Naive thymus-derived CD8-positive, alpha-beta T cell (primary cell): ENCODE results near the gene RIPK1. TPM values are rescaled to one million over a fixed set of nuclear protein-coding genes. Genes with fewer than 3 reads are reported as not detected.
"Not testable (repeated sequence)": the region's sequence is repeated elsewhere in the genome, so short reads cannot be mapped to it uniquely, and the experiment has no call there.

Source experiments
- ATAC-seq, 2 donors: fragments of 150-1000 bp; cut with Tn5 transposase in 1 of 2; sonication (Bioruptor Pico), chemical (Tn5 transposase) in 1 of 2; 1 replicate in 1 of 2; 2 replicates in 1 of 2; pipeline ENCODE4 v1.10.0; 2021; ENCODE audit warnings: mild to moderate bottlenecking in 2 of 2, moderate library complexity in 2 of 2
- POLR2A ChIA-PET: fragments of 350-600 bp; sonication (Branson Sonifier 250); formaldehyde crosslinking; loops from one replicate; lab custom pipeline; 2021; ENCODE audit warnings: antibody characterized with exemption; lab: Charles Lee
- DNase-seq, 10 donors: peaks; one replicate each; pipeline versions ENCODE4 v3.0.0 to v3.0.0-alpha.2; 2020 to 2022
- H3K27ac Mint-ChIP-seq, 10 donors: one replicate each; pipeline ENCODE4 v1.8.0; 2020 to 2022; ENCODE audit warnings: mild to moderate bottlenecking in 10 of 10, mixed read lengths in 10 of 10, moderate library complexity in 4 of 10, inconsistent platforms in 1 of 10
- H3K27me3 Mint-ChIP-seq, 5 donors: one replicate each; pipeline ENCODE4 v1.8.0; 2021 to 2022; ENCODE audit warnings: mixed read lengths in 5 of 5
- H3K36me3 Mint-ChIP-seq, 3 donors: one replicate each; pipeline ENCODE4 v1.8.0; 2020 to 2022; ENCODE audit warnings: mixed read lengths in 3 of 3, mild to moderate bottlenecking in 2 of 3, inconsistent platforms in 1 of 3
- H3K4me1 Mint-ChIP-seq, 4 donors: one replicate each; pipeline ENCODE4 v1.8.0; 2021 to 2022; ENCODE audit warnings: mixed read lengths in 4 of 4
- H3K4me3 Mint-ChIP-seq, 10 donors: one replicate each; pipeline ENCODE4 v1.8.0; 2020 to 2022; ENCODE audit warnings: mild to moderate bottlenecking in 10 of 10, mixed read lengths in 10 of 10, moderate library complexity in 6 of 10, inconsistent platforms in 1 of 10
- H3K9me3 Mint-ChIP-seq, 9 donors: one replicate each; pipeline ENCODE4 v1.8.0; 2020 to 2022; ENCODE audit warnings: mixed read lengths in 9 of 9, mild to moderate bottlenecking in 3 of 9, inconsistent platforms in 1 of 9, moderate library complexity in 1 of 9
- polyA plus RNA-seq, 3 donors: library from polyadenylated mRNA; unstranded; fragments of 300-500 nt; fragmentation: Illumina TruSeq; gene quantifications; one replicate each; pipeline ENCODE4 v1.2.3, GENCODE V29; 2021
- total RNA-seq, 8 experiments: library from RNA in 2 of 8; stranded (reverse) in 2 of 8; gene quantifications; one replicate each; pipeline ENCODE4 v1.2.3 and lab custom pipeline; 2021 to 2026

Gene RIPK1
- total and polyA plus RNA-seq, 5 experiments from 2014 or later, result 9.5 to 35.3 (median 17.5) TPM

- H3K4me1 Mint-ChIP-seq, result peaks cover 6 to 24% (median 19%) of the 10 kb centered on the region in 4 donors
- ATAC-seq (no peak), DNase-seq (no peak)
- peaks cover 0 to 9% (median 0%) of the 10 kb centered on the region in 5 donors for H3K27me3 Mint-ChIP-seq
- peak overlapping the region; percentile 63 to 83 (median 78) for H3K4me3 Mint-ChIP-seq
- H3K27ac Mint-ChIP-seq, result peak overlapping the region in 7 of 10 donors; percentile 19 to 90 (median 69)
- POLR2A ChIA-PET, result interaction anchor here (1.2 to 2.2 kb wide), 6 partner anchors 8 to 62 kb away, joined by 3 to 34 read pairs (median 14); partner anchors contain the start of gene NQO2
- no peaks in the 10 kb centered on the region for H3K36me3 Mint-ChIP-seq
- no peaks in the 10 kb centered on the region for H3K9me3 Mint-ChIP-seq
Measured at GRCh38 chr6:3052481-3053230, 15.6 kb upstream of the RIPK1 start.

- peak in 1 of 10 donors; percentile 23 for DNase-seq
- peaks cover 0 to 9% (median 0%) of the 10 kb centered on the region in 5 donors for H3K27me3 Mint-ChIP-seq
- H3K9me3 Mint-ChIP-seq, result no peaks in the 10 kb centered on the region
- peak overlapping the region in 8 of 10 donors; percentile 15 to 86 (median 66) for H3K27ac Mint-ChIP-seq
- H3K36me3 Mint-ChIP-seq, result no peaks in the 10 kb centered on the region
- ATAC-seq, result no peak
- peaks cover 6 to 24% (median 19%) of the 10 kb centered on the region in 4 donors for H3K4me1 Mint-ChIP-seq
- peak overlapping the region; percentile 63 to 83 (median 78) for H3K4me3 Mint-ChIP-seq
- POLR2A ChIA-PET, result interaction anchor here (0.9 to 2.2 kb wide), 12 partner anchors 8 to 965 kb away, joined by 3 to 34 read pairs (median 5); partner anchors contain the start of genes NQO2, RIPK1 and SERPINB1
Measured at GRCh38 chr6:3053231-3053508, 15.1 kb upstream of the RIPK1 start.

DNA sequence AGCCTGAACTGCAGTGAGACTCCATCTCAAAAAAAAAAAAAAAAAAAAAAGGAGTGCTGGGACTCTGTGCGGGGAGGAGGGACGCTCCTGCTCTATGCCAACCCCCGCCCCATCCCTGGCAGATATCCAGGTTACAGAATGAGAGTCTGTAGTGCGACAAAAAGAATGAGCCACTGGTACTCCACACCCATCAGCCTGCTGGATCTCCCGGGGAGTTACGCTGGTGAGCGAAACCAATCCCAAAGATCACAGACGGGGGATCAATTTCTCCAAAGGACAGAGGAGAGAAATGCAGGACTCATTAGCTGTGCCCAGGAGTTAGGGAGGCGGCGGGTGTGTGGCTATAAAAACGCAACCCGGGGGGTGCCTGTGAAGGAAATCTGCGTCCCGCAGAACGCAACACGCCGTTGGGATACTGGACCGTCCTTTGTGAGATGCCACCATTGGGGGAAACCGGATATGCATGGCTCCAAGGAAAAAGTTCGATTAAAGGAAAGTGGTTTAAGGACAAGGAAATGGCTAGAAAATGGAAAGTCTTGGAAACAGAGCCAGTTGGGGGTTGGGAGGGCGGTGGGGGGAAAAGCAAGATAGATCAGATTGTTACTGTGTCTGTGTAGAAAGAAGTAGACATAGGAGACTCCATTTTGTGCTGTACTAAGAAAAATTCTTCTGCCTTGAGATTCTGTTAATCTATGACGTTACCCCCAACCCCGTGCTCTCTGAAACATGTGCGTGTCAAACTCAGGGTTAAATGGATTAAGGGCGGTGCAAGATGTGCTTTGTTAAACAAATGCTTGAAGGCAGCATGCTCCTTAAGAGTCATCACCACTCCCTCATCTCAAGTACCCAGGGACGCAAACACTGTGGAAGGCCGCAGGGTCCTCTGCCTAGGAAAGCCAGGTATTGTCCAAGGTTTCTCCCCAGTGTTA lies 13.8 kb upstream of the RIPK1 start:
- POLR2A ChIA-PET, result interaction anchor here (0.6 to 2.5 kb wide), 15 partner anchors 8 to 963 kb away, joined by 3 to 34 read pairs (median 4); partner anchors contain the start of genes NQO2, RIPK1, SERPINB1 and WRNIP1
- H3K27ac Mint-ChIP-seq, result peak overlapping the region in 3 of 10 donors; percentile 19 to 62 (median 27)
- not testable (repeated sequence) for DNase-seq, ATAC-seq, H3K9me3 Mint-ChIP-seq, H3K27me3 Mint-ChIP-seq, H3K36me3 Mint-ChIP-seq
- peak overlapping the region; percentile 31 to 83 (median 66) for H3K4me3 Mint-ChIP-seq
- peaks cover 9 to 33% (median 28%) of the 10 kb centered on the region in 4 donors for H3K4me1 Mint-ChIP-seq

DNA sequence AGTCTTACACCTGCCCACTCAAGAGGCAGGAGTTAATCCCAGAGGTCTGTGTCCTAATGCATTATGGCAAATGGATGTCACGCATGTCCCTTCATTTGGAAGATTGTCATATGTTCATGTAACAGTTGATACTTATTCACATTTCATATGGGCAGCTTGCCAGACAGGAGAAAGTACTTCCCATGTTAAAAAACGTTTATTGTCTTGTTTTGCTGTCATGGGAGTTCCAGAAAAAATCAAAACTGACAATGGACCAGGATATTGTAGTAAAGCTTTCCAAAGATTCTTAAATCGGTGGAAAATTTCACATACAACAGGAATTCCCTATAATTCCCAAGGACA lies 13.2 kb upstream of the RIPK1 start:
- H3K9me3 Mint-ChIP-seq, DNase-seq, ATAC-seq, H3K36me3 Mint-ChIP-seq, H3K27me3 Mint-ChIP-seq: not testable (repeated sequence)
- POLR2A ChIA-PET, result interaction anchor here (1.3 to 2.5 kb wide), 2 partner anchors 29 to 57 kb away, joined by 3 to 18 read pairs; partner anchors contain the start of gene NQO2
- Mint-ChIP-seq H3K4me3 (peak overlapping the region in 4 of 10 donors; percentile 33 to 68 (median 53)), H3K27ac (peak overlapping the region in 2 of 10 donors; percentile 19 to 27), H3K4me1 (peaks cover 9 to 33% (median 29%) of the 10 kb centered on the region in 4 donors)

DNA sequence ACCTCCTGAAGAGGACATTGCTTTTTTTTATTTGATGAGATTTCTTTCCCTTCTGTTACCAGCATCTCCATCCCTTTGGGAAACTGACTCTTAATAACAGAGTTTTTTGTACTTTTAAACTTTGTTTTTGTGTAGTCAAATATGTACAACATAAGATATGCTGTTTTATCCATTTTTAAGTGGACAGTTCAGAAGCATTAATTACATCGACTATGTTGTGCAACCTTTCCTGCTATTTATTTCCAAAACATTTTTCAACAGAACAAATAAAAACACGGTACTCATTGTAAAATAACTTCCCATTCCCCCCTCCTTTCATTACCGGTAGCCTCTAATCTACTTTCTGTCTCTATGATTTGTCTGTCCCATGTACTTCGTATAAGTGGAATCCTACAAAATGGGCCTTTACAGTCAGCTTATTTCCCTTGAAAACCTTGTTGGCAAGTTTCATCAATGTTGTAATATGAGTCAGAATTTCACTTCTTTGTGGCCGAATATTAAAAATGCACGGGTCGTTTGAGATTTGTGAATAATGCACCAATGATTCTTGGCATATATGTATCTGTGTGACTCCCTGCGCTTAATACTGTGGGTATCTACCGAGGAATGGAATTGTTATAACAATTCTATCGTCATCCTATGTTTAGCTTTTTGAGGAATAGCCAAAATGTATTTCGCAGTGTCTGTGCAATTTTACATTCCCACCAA lies 11.1 kb upstream of the RIPK1 start:
- Mint-ChIP-seq H3K27ac (no peak overlapping the region), H3K4me1 (peaks cover 9 to 33% (median 29%) of the 10 kb centered on the region in 4 donors), H3K27me3 (no peaks in the 10 kb centered on the region), H3K4me3 (no peak overlapping the region), H3K36me3 (no peaks in the 10 kb centered on the region), H3K9me3 (no peaks in the 10 kb centered on the region)
- no peak for DNase-seq
- POLR2A ChIA-PET, result interaction anchor here (0.6 to 2.5 kb wide), 3 partner anchors 11 to 59 kb away, joined by 3 to 18 read pairs (median 3); partner anchors contain the start of genes NQO2 and RIPK1
- no peak for ATAC-seq

GRCh38 chr6:3058957-3059356 lies 9.3 kb upstream of the RIPK1 start:
- Mint-ChIP-seq H3K27me3 (no peaks in the 10 kb centered on the region), H3K9me3 (no peaks in the 10 kb centered on the region), H3K36me3 (no peaks in the 10 kb centered on the region), H3K4me1 (peaks cover 4 to 23% (median 19%) of the 10 kb centered on the region in 4 donors), H3K27ac (peak overlapping the region in 3 of 10 donors; percentile 16 to 74 (median 39)), H3K4me3 (no peak overlapping the region)
- DNase-seq (no peak), ATAC-seq (no peak)
- POLR2A ChIA-PET, result interaction anchor here (1.3 kb wide), 1 partner anchor 9 kb away, joined by 4 read pairs; the partner anchor contains the start of gene RIPK1

DNA sequence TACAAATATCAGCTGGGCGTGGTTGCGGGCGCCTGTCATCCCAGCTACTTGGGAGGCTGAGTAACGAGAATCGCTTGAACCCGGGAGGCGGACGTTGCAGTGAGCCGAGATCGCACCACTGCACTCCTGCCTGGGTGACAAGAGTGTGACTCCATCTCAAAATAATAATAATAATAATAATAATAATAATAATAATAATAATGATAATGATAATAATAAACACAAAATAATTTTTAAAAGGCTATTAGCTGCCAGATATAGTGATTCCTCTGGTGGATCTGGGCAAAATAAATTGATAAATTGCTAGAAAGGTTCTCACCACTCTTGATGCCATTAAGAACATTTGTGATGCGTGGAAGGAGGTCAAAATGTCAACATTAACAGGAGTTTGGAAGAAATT lies 8.2 kb upstream of the RIPK1 start:
- H3K27me3 Mint-ChIP-seq, DNase-seq, ATAC-seq, H3K36me3 Mint-ChIP-seq, H3K9me3 Mint-ChIP-seq, H3K27ac Mint-ChIP-seq: not testable (repeated sequence)
- Mint-ChIP-seq H3K4me1 (peaks cover 9 to 24% (median 20%) of the 10 kb centered on the region in 4 donors), H3K4me3 (peak overlapping the region in 1 of 10 donors; percentile 16)
- POLR2A ChIA-PET, result interaction anchor here (1.1 to 1.3 kb wide), 2 partner anchors 8 to 70 kb away, joined by 3 to 4 read pairs; partner anchors contain the start of gene RIPK1

- POLR2A ChIA-PET, result no interaction called here
- ATAC-seq, result no peak
- Mint-ChIP-seq H3K36me3 (no peaks in the 10 kb centered on the region), H3K4me3 (no peak overlapping the region), H3K27me3 (no peaks in the 10 kb centered on the region), H3K4me1 (peaks cover 9 to 32% (median 26%) of the 10 kb centered on the region in 4 donors), H3K9me3 (no peaks in the 10 kb centered on the region), H3K27ac (no peak overlapping the region)
- DNase-seq, result no peak
Measured at GRCh38 chr6:3061501-3061941, 6.8 kb upstream of the RIPK1 start.

DNA sequence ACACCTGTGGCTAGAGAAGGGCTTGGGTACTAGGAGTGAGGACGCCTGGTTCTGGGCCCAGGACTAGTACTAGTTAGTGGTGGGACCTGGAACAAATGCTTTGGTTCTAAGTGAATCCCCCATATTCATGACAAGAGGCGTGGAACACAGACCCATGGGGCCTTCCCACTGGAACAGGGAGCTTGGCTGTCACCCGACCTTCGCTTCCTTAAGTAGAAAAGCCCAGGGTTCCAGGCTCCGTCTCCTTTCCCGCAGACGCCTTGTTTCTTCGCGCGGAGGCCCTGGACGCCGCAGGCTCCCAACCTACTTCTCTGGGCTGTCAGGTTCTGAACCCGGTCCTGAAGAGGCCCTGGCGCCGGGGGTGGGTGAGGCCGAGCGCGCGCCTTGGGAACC lies 5.0 kb upstream of the RIPK1 start:
- H3K9me3 Mint-ChIP-seq, DNase-seq, H3K27me3 Mint-ChIP-seq, H3K36me3 Mint-ChIP-seq, ATAC-seq: not testable (repeated sequence)
- POLR2A ChIA-PET, result interaction anchor here (0.6 to 1.8 kb wide), 22 partner anchors 10 to 955 kb away, joined by 3 to 37 read pairs (median 4); partner anchors contain the start of genes BPHL, NQO2, SERPINB1 and WRNIP1
- Mint-ChIP-seq H3K27ac (peak overlapping the region in 8 of 10 donors; percentile 16 to 95 (median 76)), H3K4me3 (peak overlapping the region; percentile 85 to 97 (median 92)), H3K4me1 (peaks cover 11 to 47% (median 36%) of the 10 kb centered on the region in 4 donors)

- POLR2A ChIA-PET, result interaction anchor here (0.6 to 1.8 kb wide), 22 partner anchors 9 to 954 kb away, joined by 3 to 37 read pairs (median 4); partner anchors contain the start of genes BPHL, NQO2, SERPINB1 and WRNIP1
- Mint-ChIP-seq H3K9me3 (no peaks in the 10 kb centered on the region), H3K36me3 (no peaks in the 10 kb centered on the region), H3K27me3 (no peaks in the 10 kb centered on the region), H3K4me3 (peak overlapping the region; percentile 88 to 100 (median 94)), H3K4me1 (peaks cover 9 to 45% (median 32%) of the 10 kb centered on the region in 4 donors), H3K27ac (peak overlapping the region; percentile 85 to 95 (median 91))
- DNase-seq (peak; percentile 80 to 94 (median 84)), ATAC-seq (peak; percentile 77)
Measured at GRCh38 chr6:3063733-3064700, 4.3 kb upstream of the RIPK1 start.
